ENCODE data around the gene B9D1. TPM values are rescaled to one million over a fixed set of nuclear protein-coding genes. Genes with fewer than 3 reads are reported as not detected.
A peak's percentile ranks its signal among the peaks of the same experiment; 100 is the strongest.

B9D1 gene
- total RNA-seq, 1 donor from 2014 or later, result 16.5 TPM

DNA sequence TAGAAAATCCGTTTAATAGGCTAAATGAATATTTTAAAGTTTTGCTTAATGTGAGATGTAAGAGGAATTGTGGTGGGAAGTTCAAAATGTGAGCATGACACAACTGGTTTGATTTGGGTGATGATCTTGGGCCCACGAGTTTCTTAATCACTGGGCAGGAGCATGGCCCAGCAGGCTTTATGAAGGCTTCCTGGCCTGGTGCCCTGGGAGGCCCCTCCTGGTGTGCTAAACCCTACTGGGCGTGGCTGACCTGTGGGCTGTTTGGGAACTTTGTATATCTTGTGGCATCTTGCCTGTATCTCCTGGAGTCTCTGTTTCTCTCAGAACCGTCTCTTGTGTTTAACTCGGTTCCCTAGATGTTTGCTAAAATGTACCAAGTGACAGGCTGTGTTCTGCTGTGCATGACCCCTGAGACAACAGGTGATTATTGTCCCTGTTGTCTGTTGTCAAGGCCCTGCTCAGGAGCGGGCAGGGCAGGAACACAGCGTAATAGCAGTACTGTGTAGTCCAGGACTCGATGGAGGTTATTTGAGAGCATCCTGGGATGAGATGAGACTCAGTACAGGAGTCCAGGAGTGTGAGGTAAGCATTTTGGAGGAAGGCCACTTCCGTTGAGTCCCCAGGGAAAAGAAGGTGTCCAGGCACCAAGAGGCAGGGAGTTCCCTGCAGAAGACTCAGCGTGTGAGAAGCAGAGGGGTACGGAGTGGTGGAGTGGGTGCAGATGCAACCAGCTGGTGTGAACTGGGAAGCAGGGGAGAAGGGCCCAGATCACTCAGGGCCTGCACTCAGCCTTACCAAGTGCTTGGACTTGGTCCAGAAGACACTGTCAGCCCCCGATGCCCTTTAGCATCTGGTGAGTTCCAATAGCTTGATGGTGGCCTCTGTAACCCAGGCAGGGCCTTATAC, 48.5 kb downstream of the B9D1 start:
- Mint-ChIP-seq H3K36me3 (ENCODE audit: unreplicated experiment) (peaks cover 16% of the 10 kb centered on the region), H3K27ac (ENCODE audit: unreplicated experiment) (peak overlapping the region; percentile 19)

DNA sequence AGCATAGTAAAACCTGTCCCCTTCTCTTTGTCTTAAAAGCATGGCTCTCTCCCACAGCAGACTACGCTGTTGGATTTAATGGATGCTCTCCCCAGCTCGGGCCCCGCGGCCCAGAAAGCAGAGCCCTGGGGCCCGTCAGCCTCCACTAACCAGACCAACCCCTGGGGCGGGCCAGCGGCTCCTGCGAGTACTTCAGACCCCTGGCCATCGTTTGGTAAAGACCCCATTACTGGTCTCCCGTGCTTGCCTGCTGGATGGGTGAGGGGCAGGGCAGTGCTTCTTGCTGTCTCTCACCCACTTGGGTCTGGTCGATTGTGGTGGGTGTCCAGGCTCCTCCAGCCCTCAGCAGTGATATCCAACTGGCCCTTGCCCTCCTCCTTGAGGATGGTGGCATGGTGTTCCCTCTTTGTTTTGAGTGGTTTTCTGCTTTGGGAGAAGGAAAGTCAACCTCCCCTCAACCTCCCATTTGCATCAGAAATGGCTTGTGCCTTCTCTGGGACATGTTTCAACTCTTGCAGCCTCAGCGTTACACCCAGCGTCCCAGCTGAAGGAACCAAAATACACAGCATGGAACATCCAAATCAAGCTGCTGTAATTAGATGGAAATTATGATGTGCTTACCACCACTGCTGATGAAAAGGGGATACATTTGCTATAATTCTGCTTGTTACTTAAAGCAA, 49.3 kb downstream of the B9D1 start:
- no peak overlapping the region for H3K27ac Mint-ChIP-seq (ENCODE audit: unreplicated experiment)
- H3K9me3 Mint-ChIP-seq (ENCODE audit: unreplicated experiment), result no peaks in the 10 kb centered on the region
- DNase-seq (ENCODE audit: extremely low spot score, unreplicated experiment), result no peak
- H3K27me3 Mint-ChIP-seq (ENCODE audit: unreplicated experiment), result no peaks in the 10 kb centered on the region
- peaks cover 20% of the 10 kb centered on the region for H3K4me1 Mint-ChIP-seq (ENCODE audit: unreplicated experiment)
- peaks cover 16% of the 10 kb centered on the region for H3K36me3 Mint-ChIP-seq (ENCODE audit: unreplicated experiment)
- TF ChIP-seq, protein P1, sequence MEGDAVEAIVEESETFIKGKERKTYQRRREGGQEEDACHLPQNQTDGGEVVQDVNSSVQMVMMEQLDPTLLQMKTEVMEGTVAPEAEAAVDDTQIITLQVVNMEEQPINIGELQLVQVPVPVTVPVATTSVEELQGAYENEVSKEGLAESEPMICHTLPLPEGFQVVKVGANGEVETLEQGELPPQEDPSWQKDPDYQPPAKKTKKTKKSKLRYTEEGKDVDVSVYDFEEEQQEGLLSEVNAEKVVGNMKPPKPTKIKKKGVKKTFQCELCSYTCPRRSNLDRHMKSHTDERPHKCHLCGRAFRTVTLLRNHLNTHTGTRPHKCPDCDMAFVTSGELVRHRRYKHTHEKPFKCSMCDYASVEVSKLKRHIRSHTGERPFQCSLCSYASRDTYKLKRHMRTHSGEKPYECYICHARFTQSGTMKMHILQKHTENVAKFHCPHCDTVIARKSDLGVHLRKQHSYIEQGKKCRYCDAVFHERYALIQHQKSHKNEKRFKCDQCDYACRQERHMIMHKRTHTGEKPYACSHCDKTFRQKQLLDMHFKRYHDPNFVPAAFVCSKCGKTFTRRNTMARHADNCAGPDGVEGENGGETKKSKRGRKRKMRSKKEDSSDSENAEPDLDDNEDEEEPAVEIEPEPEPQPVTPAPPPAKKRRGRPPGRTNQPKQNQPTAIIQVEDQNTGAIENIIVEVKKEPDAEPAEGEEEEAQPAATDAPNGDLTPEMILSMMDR (IDR thresholded peaks at IDR 0.05), result no peak
- no peak overlapping the region for H3K4me3 Mint-ChIP-seq (ENCODE audit: unreplicated experiment)

More for the DNA sequence above, 48.5 kb downstream of the B9D1 start:
- DNase-seq (ENCODE audit: extremely low spot score, unreplicated experiment), result no peak
- H3K27me3 Mint-ChIP-seq (ENCODE audit: unreplicated experiment), result no peaks in the 10 kb centered on the region
- H3K9me3 Mint-ChIP-seq (ENCODE audit: unreplicated experiment), result no peaks in the 10 kb centered on the region
- peaks cover 20% of the 10 kb centered on the region for H3K4me1 Mint-ChIP-seq (ENCODE audit: unreplicated experiment)
- H3K4me3 Mint-ChIP-seq (ENCODE audit: unreplicated experiment), result no peak overlapping the region
- TF ChIP-seq, protein P1 (IDR thresholded peaks at IDR 0.05), result no peak

DNA sequence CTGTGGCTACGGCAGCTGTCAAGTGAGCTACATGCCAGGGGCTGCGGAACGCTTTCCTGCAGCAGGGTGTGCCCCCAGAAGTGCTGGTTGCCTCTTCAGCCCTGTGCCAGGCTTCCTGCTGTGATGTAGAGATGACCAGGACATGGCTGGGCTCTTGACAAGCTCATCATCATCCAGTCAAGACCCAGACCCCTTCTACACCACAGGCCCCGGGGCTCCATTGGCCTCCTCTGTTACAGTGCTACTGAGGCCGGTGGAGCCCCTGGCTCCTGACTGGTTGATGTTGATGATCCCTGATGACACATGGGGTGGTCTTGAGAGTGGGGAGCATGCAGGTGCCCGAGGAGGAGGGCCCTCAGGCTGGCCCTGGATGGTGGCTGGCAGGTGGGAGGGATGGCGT, 50.1 kb downstream of the B9D1 start:
- Mint-ChIP-seq H3K27ac (ENCODE audit: unreplicated experiment) (no peak overlapping the region), H3K27me3 (ENCODE audit: unreplicated experiment) (no peaks in the 10 kb centered on the region), H3K36me3 (ENCODE audit: unreplicated experiment) (peaks cover 16% of the 10 kb centered on the region), H3K4me3 (ENCODE audit: unreplicated experiment) (no peak overlapping the region), H3K9me3 (ENCODE audit: unreplicated experiment) (no peaks in the 10 kb centered on the region), H3K4me1 (ENCODE audit: unreplicated experiment) (peaks cover 14% of the 10 kb centered on the region)
- DNase-seq (ENCODE audit: extremely low spot score, unreplicated experiment), result no peak
- TF ChIP-seq, protein P1 (IDR thresholded peaks at IDR 0.05), result no peak

DNA sequence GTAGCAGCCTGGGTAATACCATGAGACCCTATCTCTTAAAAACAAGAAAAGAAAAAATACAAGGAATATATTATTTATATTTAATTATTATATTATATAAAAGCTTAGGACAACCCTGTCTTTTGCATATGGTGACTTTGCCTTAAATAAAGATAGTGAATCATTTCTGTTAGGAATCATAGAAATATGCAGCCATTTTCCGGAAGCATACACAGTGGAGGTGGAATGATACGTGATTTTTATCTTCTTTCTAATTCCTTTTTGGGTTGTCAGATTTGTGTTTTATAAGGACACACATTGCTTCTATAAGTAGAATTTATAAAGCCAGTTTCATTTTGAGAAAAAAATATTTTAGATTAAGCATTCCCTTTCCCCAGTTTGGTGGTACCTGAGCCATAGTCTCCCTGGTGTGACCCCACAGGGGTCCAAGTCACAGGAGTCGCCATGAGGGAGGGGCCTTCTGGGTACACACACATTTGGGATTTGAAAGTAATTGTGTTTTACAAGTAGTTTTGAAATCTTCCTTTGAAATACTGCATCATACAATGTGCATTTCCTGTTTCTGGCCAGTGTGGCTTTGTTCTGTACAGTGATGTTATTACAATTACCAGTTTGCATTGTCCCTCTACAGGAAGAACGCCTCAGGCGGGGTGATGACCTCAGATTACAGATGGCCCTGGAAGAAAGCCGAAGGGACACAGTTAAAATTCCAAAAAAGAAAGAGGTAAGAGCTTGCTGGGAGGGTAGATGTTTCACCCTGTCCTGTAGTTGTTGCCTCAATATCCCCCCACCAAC, 50.9 kb downstream of the B9D1 start:
- Mint-ChIP-seq H3K36me3 (ENCODE audit: unreplicated experiment) (peaks cover 16% of the 10 kb centered on the region), H3K27me3 (ENCODE audit: unreplicated experiment) (no peaks in the 10 kb centered on the region), H3K4me3 (ENCODE audit: unreplicated experiment) (no peak overlapping the region), H3K27ac (ENCODE audit: unreplicated experiment) (peak overlapping the region; percentile 38), H3K9me3 (ENCODE audit: unreplicated experiment) (no peaks in the 10 kb centered on the region), H3K4me1 (ENCODE audit: unreplicated experiment) (peaks cover 7% of the 10 kb centered on the region)
- DNase-seq (ENCODE audit: extremely low spot score, unreplicated experiment), result no peak
- TF ChIP-seq, protein P1 (IDR thresholded peaks at IDR 0.05), result no peak
